K562 (cell line): ENCODE measurements around the gene NRM. TPM values are rescaled to one million over a fixed set of nuclear protein-coding genes. Genes with fewer than 3 reads are reported as not detected.

Experiments
- ARID1B ChIP-seq: fragments of 450-650 bp; IDR thresholded peaks from 2 replicates; pipeline ENCODE4 v1.6.1; 2016; ENCODE audit warnings: antibody characterized with exemption, mild to moderate bottlenecking, inconsistent platforms
- KHSRP ChIP-seq: fragments of 450-650 bp; IDR thresholded peaks from 2 replicates; pipeline ENCODE4 v1.6.1; 2017
- MIER1 ChIP-seq: fragments of 450-650 bp; IDR thresholded peaks from 2 replicates; pipeline ENCODE4 v1.6.1; 2016; ENCODE audit warnings: antibody characterized with exemption, mild to moderate bottlenecking, low read depth
- MYBL2 ChIP-seq, 2 experiments: fragments of 450-650 bp in 1 of 2; sonication (generic) in 1 of 2; formaldehyde crosslinking in 1 of 2; IDR thresholded peaks; 2 replicates each; pipeline versions ENCODE4 v1.6.1 to v1.8.1; 2017 to 2022; ENCODE audit warnings: borderline replicate concordance in 1 of 2, inconsistent platforms in 1 of 2, low read depth in 1 of 2, mild to moderate bottlenecking in 1 of 2, missing genetic modification reagents in 1 of 2, moderate library complexity in 1 of 2
- TEAD2 ChIP-seq: fragments of 450-650 bp; IDR thresholded peaks from 2 replicates; pipeline ENCODE4 v1.6.1; 2016; ENCODE audit warnings: missing genetic modification characterization, control low read depth, missing compliant biosample characterization
- TSC22D4 ChIP-seq: fragments of 450-650 bp; IDR thresholded peaks from 2 replicates; pipeline ENCODE4 v1.6.1; 2016; ENCODE audit warnings: missing genetic modification characterization, missing biosample characterization, control low read depth
- ZBTB1 ChIP-seq: sonication (generic); formaldehyde crosslinking; IDR thresholded peaks from 2 replicates; pipeline ENCODE4 v1.8.1; 2023; ENCODE audit warnings: missing genetic modification reagents, low read depth, mild to moderate bottlenecking, borderline replicate concordance
- polyA plus RNA-seq, 8 experiments: library from polyadenylated mRNA; depleted of rRNA in 4 of 8; stranded (reverse) in 5 of 8; unstranded in 3 of 8; fragments of >200 nt; fragmentation: Nextera tagmentation in 2 of 8; fragmentation: Illumina TruSeq in 1 of 8; extraction: Ambion mirVana in 2 of 8; extraction: Trizol in 1 of 8; gene quantifications; 2 replicates each; pipeline versions ENCODE4 v1.2.1 to v1.2.3, GENCODE V29; 2011 to 2014; ENCODE audit warnings: inconsistent platforms in 1 of 8, missing spikeins in 1 of 8
- total RNA-seq, 7 experiments: library from RNA; depleted of rRNA in 6 of 7; stranded (reverse); fragments of >200 nt in 6 of 7; fragmentation: Illumina TruSeq in 2 of 7; extraction: Trizol in 2 of 7; gene quantifications; 2 replicates each; pipeline versions ENCODE4 v1.2.1 to v1.2.3, GENCODE V29; 2011 to 2021; ENCODE audit warnings: low replicate concordance in 1 of 7
- TF ChIP-seq, protein P1 (sequence below): fragments of 250-450 bp; sonication (Bioruptor Pico); IDR thresholded peaks from 2 replicates; pipeline ENCODE4 v1.4.0; 2020; ENCODE audit warnings: mild to moderate bottlenecking, moderate library complexity
- TF ChIP-seq, protein P2 (sequence below): fragments of 250-450 bp; sonication (Bioruptor Pico); IDR thresholded peaks from 2 replicates; pipeline ENCODE4 v1.8.0; 2021; ENCODE audit warnings: mild to moderate bottlenecking, moderate library complexity
- TF ChIP-seq, protein P3 (sequence below): fragments of 450-650 bp; conservative IDR thresholded peaks from 2 replicates; pipeline ENCODE4 v1.6.1; 2016; ENCODE audit warnings: missing genetic modification characterization, low read depth, mild to moderate bottlenecking, missing compliant biosample characterization, moderate library complexity
- TF ChIP-seq, protein P4 (sequence below): sonication (generic); formaldehyde crosslinking; IDR thresholded peaks from 2 replicates; pipeline ENCODE4 v1.8.1; 2023; ENCODE audit warnings: missing genetic modification reagents, mild to moderate bottlenecking, borderline replicate concordance
- TF ChIP-seq, protein P5 (sequence below): fragments of 450-650 bp; IDR thresholded peaks from 2 replicates; pipeline ENCODE4 v1.6.1; 2017; ENCODE audit warnings: mild to moderate bottlenecking, moderate library complexity

The NRM gene
- total and polyA plus RNA-seq, 9 of the 15 experiments (the other 6 are each of a cell fraction or from before 2014, with no cell fraction given), result 9.7 to 58.2 (median 18.1) TPM

DNA sequence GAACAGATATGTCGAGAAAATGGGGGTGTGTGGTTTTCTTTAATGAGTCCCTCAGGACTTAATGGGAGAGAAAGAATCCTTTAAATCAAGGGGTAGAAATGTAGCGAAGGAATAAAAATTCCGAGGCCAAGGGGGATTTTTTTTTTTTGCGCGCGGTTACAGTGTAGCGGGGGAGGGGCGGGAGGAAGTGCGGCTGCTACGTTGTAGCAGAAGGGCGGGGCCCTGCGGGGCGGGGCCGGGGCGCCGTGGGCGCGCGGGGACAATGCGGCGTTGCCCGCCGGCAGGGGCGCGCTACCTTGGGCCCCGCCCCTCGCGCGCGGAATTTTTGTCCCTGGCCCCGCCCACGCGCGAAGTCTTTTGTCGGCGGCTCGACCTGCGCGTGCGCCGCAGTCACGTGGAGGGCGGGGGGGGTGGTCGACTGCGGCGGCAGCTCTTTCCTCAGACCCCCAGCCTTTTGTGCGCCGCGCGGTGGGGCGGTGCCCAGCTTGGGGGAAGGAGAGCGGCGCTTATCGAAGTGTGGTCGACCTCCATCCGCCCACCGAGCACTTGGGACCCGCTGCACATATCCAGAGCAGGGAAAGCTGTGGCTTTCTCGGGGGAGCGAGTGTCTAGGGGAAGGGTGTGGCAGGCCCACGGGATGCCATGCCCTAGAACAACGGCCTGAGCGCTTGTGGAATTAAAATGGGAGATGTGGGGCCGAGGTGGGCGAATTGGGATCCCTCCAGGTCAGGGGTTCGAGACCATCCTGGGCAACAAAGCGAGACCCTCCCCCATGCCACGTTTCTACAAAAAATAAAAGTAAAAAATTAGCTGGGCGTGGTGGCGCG is 30.6 kb upstream of the NRM start (continued):
- TF ChIP-seq, protein P1, sequence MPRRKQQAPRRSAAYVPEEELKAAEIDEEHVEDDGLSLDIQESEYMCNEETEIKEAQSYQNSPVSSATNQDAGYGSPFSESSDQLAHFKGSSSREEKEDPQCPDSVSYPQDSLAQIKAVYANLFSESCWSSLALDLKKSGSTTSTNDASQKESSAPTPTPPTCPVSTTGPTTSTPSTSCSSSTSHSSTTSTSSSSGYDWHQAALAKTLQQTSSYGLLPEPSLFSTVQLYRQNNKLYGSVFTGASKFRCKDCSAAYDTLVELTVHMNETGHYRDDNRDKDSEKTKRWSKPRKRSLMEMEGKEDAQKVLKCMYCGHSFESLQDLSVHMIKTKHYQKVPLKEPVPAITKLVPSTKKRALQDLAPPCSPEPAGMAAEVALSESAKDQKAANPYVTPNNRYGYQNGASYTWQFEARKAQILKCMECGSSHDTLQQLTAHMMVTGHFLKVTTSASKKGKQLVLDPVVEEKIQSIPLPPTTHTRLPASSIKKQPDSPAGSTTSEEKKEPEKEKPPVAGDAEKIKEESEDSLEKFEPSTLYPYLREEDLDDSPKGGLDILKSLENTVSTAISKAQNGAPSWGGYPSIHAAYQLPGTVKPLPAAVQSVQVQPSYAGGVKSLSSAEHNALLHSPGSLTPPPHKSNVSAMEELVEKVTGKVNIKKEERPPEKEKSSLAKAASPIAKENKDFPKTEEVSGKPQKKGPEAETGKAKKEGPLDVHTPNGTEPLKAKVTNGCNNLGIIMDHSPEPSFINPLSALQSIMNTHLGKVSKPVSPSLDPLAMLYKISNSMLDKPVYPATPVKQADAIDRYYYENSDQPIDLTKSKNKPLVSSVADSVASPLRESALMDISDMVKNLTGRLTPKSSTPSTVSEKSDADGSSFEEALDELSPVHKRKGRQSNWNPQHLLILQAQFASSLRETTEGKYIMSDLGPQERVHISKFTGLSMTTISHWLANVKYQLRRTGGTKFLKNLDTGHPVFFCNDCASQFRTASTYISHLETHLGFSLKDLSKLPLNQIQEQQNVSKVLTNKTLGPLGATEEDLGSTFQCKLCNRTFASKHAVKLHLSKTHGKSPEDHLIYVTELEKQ, result no peak
- TF ChIP-seq TEAD2 (tag), result no peak
- no peak for TF ChIP-seq MIER1
- TF ChIP-seq, protein P2, sequence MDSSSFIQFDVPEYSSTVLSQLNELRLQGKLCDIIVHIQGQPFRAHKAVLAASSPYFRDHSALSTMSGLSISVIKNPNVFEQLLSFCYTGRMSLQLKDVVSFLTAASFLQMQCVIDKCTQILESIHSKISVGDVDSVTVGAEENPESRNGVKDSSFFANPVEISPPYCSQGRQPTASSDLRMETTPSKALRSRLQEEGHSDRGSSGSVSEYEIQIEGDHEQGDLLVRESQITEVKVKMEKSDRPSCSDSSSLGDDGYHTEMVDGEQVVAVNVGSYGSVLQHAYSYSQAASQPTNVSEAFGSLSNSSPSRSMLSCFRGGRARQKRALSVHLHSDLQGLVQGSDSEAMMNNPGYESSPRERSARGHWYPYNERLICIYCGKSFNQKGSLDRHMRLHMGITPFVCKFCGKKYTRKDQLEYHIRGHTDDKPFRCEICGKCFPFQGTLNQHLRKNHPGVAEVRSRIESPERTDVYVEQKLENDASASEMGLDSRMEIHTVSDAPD (CRISPR knock-in tag), result no peak
- peak; percentile 75; the same call in 1 of the 2 replicates for TF ChIP-seq ZBTB1 (CRISPR knock-in tag)
- TF ChIP-seq, protein P3, sequence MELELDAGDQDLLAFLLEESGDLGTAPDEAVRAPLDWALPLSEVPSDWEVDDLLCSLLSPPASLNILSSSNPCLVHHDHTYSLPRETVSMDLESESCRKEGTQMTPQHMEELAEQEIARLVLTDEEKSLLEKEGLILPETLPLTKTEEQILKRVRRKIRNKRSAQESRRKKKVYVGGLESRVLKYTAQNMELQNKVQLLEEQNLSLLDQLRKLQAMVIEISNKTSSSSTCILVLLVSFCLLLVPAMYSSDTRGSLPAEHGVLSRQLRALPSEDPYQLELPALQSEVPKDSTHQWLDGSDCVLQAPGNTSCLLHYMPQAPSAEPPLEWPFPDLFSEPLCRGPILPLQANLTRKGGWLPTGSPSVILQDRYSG (tag), result no peak
- TF ChIP-seq TSC22D4, result no peak
- TF ChIP-seq, protein P4, sequence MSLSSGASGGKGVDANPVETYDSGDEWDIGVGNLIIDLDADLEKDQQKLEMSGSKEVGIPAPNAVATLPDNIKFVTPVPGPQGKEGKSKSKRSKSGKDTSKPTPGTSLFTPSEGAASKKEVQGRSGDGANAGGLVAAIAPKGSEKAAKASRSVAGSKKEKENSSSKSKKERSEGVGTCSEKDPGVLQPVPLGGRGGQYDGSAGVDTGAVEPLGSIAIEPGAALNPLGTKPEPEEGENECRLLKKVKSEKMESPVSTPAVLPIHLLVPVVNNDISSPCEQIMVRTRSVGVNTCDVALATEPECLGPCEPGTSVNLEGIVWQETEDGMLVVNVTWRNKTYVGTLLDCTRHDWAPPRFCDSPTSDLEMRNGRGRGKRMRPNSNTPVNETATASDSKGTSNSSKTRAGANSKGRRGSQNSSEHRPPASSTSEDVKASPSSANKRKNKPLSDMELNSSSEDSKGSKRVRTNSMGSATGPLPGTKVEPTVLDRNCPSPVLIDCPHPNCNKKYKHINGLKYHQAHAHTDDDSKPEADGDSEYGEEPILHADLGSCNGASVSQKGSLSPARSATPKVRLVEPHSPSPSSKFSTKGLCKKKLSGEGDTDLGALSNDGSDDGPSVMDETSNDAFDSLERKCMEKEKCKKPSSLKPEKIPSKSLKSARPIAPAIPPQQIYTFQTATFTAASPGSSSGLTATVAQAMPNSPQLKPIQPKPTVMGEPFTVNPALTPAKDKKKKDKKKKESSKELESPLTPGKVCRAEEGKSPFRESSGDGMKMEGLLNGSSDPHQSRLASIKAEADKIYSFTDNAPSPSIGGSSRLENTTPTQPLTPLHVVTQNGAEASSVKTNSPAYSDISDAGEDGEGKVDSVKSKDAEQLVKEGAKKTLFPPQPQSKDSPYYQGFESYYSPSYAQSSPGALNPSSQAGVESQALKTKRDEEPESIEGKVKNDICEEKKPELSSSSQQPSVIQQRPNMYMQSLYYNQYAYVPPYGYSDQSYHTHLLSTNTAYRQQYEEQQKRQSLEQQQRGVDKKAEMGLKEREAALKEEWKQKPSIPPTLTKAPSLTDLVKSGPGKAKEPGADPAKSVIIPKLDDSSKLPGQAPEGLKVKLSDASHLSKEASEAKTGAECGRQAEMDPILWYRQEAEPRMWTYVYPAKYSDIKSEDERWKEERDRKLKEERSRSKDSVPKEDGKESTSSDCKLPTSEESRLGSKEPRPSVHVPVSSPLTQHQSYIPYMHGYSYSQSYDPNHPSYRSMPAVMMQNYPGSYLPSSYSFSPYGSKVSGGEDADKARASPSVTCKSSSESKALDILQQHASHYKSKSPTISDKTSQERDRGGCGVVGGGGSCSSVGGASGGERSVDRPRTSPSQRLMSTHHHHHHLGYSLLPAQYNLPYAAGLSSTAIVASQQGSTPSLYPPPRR, result 0 out of 2 replicates have a peak, but pooled peaks have one; percentile 19
- TF ChIP-seq MYBL2 (IDR thresholded peaks at IDR 0.05; ENCODE audit: low read depth), result no peak
- TF ChIP-seq MYBL2 (CRISPR knock-in tag; IDR thresholded peaks at IDR 0.05; ENCODE audit: borderline replicate concordance), result no peak
- TF ChIP-seq ARID1B, result no peak
- TF ChIP-seq, protein P5, sequence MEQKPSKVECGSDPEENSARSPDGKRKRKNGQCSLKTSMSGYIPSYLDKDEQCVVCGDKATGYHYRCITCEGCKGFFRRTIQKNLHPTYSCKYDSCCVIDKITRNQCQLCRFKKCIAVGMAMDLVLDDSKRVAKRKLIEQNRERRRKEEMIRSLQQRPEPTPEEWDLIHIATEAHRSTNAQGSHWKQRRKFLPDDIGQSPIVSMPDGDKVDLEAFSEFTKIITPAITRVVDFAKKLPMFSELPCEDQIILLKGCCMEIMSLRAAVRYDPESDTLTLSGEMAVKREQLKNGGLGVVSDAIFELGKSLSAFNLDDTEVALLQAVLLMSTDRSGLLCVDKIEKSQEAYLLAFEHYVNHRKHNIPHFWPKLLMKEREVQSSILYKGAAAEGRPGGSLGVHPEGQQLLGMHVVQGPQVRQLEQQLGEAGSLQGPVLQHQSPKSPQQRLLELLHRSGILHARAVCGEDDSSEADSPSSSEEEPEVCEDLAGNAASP, result no peak
- TF ChIP-seq KHSRP, result no peak
